ENCODE results near the gene RPL10.

RPL10 gene

GRCh38 chrX:154397888-154398667, at the start of gene RPL10:
Gene RPL10, plus strand, starts transcription at chrX:154398377. Its CDS starts 143 bp downstream, at chrX:154398520.
- DNase-seq, result peak; percentile 88

- no peak for DNase-seq
These were observed 49.4 kb upstream of the RPL10 start for GRCh38 chrX:154348646-154349358.

DNA sequence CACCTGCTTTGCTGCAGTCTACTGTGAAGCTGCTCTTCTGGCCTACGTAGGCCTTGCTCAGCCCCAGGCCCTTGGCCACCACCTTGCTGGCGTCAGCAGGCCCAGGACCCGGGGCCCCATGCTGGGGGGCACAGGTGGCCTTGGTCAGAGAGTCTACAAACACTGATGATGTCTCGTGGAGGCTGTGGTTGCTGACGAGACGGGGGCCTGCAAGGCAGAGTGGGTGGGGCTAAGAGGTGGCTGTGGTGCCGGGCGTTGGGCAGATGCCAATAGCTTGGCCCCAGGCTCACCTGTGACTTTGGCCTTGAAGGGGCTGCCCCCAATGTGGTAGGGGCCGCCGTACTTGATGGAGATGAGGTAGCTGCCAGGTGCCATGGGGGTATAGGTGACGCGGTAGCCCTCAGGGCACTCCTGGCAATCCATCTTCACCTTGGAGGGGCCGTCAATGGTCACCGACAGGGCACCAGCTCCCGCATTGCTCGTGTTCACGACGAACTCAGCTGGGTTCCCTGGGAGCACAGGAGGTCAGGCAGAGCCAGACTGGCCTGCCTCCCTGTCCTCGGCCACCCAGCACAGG, 48.7 kb upstream of the RPL10 start:
- DNase-seq, result no peak

GRCh38 chrX:154349979-154350378, 48.2 kb upstream of the RPL10 start:
- no peak for DNase-seq

GRCh38 chrX:154350429-154351182, 47.6 kb upstream of the RPL10 start:
- no peak for DNase-seq

GRCh38 chrX:154351183-154352011, 46.8 kb upstream of the RPL10 start:
- DNase-seq, result no peak

GRCh38 chrX:154352012-154352401, 46.2 kb upstream of the RPL10 start:
- DNase-seq, result no peak

DNA sequence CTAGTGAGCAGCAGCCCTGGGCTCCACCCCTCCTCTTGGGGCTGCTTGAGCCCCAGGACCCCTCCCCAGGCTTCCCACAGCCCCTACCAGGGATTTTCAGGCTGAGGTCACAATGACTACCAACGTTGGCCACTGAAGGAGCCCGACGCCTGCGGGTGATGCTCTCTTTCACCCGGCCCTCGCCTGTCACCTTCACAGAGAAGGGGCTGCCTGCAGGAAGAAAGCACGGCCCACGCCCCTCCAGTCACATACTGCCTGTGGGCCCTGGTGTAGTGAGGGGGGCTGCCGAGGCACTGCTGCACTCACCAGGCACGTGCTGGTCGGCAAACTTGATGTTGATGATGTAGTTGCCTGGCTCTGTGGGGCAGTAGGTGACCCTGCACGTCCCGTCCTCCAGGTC, 45.7 kb upstream of the RPL10 start:
- no peak for DNase-seq

GRCh38 chrX:154353172-154353843, 44.9 kb upstream of the RPL10 start:
- no peak for DNase-seq

GRCh38 chrX:154354013-154354412, 44.2 kb upstream of the RPL10 start:
- no peak for DNase-seq

DNA sequence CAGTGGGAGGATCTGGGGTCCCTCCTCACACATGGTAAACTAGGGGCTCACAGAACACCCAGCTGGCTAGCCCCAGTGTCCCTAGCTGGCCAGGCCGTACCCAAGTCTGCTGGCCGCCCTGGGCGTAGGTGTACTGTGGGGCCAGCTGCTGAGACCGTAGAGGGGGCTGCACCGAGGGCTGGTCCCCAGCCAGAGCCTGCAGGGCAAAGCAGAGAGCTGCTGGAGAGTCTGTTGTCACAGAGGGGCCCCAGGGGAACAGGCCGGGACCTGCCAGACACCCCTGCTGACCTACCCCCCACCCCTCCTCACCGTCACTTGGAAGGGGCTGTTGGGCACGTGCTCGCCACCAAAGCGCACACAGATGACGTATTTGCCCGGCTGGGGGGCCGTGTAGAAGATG, 43.7 kb upstream of the RPL10 start:
- no peak for DNase-seq

- no peak for DNase-seq
These were observed 42.9 kb upstream of the RPL10 start for GRCh38 chrX:154355094-154355775.

GRCh38 chrX:154355776-154356140, 42.4 kb upstream of the RPL10 start:
- no peak for DNase-seq

- no peak for DNase-seq
These were observed 41.6 kb upstream of the RPL10 start for GRCh38 chrX:154356596-154356995.

GRCh38 chrX:154357205-154357604, 41.0 kb upstream of the RPL10 start:
- no peak for DNase-seq

DNA sequence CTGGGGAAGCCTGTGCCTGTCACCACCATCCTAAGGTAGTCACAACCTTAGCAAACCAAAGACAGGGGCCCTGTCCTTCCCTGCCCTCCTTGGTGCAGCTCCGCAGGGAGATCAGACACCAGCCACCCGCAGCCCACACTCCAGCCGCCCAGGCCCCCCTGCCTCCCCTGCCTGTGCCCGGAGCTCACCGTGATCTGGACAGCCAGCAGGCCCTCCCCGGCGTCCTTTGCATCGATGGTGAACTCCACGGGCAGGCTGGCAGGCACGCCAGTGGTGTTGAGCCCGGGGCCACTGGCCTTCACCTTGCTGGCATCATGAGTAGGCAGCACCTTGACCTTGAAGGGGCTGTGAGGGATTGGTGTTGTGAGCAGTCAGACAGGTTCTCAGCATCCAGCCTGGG, 40.2 kb upstream of the RPL10 start:
- DNase-seq, result no peak

DNA sequence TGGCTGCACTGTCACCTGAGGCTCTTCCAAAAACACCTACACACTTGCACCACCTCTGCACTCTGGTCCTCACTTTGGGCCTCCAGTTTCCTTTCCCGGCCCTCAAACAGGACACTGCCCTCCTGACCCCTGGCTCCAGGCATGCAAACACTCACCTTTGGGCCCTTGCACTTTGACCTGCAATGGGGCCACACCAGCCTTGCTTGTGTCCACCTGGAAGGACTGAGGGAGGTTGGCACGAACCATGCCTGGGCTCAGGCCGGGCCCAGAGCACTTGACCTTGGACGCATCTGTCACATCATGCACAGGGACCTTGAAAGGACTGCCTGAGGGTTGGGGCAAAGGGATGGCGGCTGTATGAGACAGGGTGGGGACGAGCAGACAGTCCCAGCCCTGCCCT, 39.3 kb upstream of the RPL10 start:
- no peak for DNase-seq

DNA sequence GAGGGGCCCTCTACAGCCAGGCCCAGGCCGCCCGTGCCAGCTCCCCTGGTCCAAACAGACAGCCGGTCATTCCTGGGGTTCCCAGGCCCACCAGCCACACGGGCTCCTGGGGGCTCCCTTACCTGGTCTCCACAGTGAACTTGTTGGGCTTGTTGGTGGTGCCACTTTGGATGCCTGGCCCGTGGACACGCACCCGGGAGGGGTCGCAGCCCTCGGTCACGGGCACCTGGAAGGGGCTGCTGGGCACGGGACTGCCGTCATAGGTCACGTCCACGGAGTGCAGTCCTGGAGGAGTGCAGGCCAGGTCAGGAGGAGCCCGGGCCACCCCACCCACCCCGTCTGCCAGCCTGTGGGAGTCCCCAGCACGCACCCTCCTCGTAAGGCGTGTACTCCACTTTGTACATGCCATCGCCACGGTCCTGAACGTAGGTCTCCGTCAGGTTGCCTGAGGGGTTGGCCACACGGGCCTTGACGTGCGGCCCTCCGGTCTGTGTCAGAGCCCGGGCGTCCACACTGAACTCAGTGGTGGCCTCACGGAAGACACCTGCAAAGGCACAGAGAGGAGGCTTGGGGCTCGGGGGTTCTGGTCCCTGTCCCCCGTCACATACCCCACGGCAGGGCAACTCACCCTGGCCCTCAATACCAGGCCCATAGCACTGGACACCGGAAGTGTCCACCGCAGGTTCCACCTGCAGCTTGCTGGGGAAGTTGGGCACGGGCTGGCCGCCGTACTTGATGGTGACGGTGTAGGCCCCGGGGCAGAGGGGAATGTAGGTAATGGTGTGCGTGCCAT, 38.6 kb upstream of the RPL10 start:
- DNase-seq, result no peak

- no peak for DNase-seq
These were observed 37.9 kb upstream of the RPL10 start for GRCh38 chrX:154360155-154360713.
